GM21529 (cell line): Measurements from ENCODE around the gene ACTN3.
"Not testable (repeated sequence)": the region's sequence is repeated elsewhere in the genome, so short reads cannot be mapped to it uniquely, and the experiment has no call there.

Experiments used
- ATAC-seq: cut with Tn5 transposase; IDR thresholded peaks from one replicate; pipeline ENCODE4 v1.9.1; 2021; ENCODE audit not compliant: unreplicated experiment

The ACTN3 gene

DNA sequence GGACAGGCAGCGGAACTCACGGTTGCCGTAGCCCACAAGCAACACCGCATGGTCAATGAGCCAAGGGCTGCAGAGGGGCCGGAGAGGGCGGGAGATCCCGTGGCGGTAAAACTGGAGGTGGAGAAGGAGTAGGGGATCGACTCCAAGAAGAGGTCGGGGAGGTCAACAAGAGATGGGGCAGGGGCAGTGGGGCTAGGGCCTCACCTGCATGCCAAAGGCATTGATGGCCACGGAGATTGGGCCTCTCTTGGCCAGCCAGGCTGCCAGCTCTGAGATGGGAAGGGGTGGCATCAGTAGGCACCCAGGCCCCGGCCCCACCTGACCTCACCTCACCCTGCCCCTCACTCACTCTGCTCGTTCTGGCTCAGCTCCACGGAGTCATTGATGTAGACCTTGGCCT lies 17.8 kb downstream of the ACTN3 start:
- no peak for ATAC-seq

GRCh38 chr11:66564984-66565383 lies 18.3 kb downstream of the ACTN3 start:
- no peak for ATAC-seq

DNA sequence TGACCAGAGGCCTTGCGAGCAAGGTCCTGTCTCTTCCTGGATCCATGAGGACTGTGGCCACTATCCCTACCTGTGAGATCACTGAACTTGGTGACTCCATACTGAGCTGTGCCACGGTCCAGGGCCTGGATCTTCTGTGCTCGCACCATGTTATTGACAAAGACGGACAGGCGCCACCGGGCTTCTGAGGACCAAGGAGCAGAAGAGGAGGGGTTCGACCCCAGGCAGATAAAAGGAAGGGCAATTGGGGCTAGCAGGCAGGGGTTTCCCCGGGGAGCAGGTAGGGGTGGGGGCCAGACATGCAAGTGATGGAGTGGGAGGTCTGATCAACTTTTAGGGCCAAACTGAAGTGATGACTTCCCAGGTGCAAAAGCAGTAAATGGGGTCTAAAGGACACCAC lies 19.5 kb downstream of the ACTN3 start:
- no peak for ATAC-seq

DNA sequence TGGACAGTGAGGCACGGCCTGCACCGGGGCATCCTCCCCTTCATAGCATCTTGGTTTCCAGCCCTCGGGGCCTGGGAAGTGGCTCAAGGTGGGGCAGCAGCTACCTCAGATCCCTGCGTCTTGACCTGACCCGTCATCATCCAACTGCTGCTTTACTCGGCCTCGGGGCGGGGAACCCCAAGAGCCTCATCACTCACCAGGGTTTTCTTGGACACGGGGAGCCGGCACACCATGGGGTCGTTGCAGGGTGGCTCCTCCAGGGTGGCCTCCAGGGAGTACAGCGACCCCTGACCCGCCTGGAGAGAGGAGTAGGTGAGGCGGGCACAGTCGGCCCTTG lies 21.1 kb downstream of the ACTN3 start:
- ATAC-seq: no peak

- ATAC-seq: no peak
Observed at GRCh38 chr11:66568124-66568916, 21.6 kb downstream of the ACTN3 start, which contains the start of gene CTSF. CTSF (minus strand) TSS chr11:66568606; CDS start chr11:66568486, 120 bp downstream.

DNA sequence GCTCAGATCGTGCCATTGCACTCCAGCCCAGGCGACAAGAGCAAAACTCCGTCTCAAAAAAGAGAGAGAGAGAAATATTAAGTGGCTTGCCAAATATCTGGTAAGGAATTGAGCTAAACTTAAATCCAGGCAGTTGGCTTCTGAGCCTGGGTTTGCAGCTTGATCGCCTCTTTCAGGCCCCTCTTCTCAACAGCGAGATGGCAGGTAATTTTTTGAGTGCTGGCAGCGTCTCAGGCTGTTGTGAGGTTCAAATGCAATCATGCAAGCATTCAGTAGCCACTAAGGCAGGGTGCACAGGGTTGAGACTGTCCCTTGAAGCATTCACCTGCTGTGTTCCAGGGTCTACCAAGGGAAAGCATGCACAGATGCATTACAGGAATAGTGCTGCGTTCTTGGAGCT lies 22.4 kb downstream of the ACTN3 start:
- ATAC-seq: no peak

DNA sequence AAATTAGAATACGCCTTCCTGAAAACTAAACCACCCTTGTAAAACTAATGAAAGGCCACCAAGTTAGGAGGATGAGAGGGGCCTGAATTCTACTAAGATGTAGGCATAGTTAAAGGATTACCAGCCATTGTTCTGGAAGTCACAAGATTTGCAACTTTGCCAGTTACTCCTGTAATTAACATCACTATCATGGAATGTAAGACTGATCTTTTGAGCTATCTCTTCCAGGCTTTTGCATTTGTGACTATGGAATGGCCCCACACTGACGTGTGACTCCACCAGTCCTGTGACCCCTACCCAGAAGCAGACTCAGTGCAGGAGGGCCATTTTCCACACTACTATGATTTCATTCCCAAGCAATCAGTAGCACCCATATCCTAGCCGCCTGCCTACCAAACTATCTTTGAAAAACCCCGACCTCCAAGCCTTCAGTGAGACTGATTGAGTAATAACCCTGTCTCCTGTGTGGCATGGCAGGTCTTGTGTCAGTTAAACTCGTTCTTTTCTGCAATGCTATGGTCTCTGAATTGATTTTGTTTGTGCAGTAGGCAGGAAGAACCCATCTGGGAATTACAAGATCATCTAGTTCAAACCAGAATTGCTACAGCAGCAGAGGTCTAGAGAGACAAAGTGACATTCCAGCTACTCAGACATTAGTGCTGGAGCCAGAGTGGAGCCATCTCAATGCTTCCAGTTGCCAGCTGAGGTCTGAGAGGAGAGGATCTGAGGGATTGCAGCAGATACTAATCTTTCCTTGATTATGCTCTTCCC lies 23.6 kb downstream of the ACTN3 start:
- ATAC-seq: no peak

GRCh38 chr11:66570850-66571180 lies 24.1 kb downstream of the ACTN3 start:
- ATAC-seq: no peak

DNA sequence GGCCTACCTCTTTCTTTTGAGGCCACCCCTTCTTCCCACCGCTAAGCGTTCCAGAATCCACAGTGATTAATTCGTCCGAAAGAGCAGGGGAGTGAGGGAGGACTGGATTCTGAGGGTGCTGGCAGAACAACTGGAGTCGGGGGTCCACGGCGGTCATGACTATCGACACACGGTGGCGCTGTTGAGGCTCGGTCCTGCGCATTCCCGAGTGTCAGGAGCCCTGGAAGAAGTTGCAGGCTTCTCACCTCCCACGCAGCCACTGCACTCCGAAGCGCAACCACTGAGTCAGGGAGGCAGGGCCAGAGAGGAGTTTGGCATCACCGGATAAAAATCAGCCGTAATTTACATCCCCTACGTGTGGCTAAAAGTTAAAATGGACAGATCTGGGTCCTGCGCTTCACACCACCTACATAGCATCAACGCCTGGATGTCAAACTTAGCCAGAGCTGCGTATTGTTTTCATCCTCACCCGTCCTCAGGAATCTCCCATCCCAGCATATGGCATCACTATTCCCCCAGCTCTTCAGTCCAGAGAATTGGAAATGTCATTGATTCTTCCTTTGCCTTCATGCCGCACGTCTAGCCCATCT lies 32.4 kb downstream of the ACTN3 start:
- ATAC-seq: no peak

DNA sequence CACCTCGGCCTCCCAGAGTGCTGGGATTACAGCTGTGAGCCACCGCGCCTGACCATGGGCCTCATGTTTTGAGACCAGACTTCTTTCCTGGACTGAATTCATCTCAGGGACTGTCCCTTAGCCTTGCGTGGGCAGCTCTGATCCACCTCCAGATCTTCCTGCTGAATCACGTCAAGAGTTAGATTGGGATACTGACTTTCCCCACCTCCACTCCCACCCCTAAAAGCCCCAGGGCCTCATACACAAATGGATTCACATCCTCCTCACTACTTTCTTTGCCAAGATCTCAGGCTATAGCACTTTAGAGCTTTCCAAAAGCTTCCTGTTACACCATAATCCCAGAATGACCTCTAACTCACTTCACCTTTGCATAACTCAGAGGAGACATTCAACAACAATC lies 34.1 kb downstream of the ACTN3 start:
- ATAC-seq: no peak

DNA sequence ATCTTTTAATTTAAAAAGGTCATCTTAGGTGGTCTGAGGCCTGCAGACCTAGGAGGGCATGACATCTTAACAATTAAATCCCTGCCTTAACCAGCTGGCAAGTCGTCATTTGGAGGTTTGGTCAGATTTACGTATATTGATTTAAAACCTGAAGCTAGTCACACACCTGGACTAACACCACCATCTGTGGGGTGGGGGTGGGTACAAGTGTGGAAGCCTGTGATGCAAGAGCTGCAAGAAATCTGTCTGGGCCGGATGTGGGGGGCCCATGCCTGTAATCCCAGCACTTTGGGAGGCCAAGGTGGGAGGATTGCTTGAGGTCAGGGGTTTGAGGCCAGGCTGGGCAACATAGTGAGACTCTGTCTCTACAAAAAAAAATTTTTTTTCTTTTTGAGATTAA lies 34.6 kb downstream of the ACTN3 start:
- ATAC-seq: no peak

DNA sequence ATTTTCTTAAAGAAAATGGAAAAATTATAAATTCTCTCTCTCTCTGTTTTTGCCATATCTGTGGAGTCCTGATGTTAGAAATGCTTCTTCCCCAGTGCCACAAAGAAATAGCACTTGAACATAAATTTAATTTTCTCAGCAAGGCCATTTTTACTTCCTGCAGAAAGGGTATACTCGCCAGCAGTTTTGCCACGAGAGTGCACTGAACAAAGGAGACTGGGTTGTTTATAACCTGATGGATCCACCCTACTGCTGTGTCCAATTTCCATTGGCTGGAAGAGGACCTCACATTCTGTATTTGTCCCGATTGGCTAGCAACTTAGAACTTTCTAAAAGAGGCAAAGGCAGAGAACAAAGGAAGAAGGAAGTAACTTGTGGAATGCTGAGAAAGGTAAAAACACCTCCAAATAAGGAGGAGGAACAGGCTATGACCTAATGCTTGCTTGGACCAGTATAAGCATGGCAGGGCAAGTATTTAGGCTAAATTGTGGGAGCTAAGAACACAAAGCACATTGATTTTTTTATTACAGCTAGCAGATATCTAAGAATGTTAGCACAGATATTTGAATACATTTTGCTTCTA lies 36.0 kb downstream of the ACTN3 start:
- ATAC-seq: not testable (repeated sequence)

DNA sequence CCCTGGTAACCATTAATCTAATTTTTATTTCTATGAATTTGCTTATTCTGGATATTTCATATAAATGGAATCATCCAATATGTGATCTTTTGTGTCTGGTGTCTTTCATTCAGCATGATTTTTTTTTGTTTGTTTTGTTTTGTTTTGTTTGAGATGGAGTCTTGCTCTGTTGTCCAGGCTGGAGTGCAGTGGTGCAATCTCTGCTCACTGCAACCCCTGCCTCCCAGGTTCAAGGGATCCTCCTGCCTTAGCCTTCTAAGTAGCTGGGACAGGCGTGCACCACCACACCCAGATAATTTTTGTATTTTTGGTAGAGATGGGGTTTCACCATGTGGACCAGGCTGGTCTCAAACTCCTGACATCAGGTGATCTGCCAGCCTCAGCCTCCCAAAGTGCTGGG lies 38.7 kb downstream of the ACTN3 start:
- not testable (repeated sequence) for ATAC-seq

DNA sequence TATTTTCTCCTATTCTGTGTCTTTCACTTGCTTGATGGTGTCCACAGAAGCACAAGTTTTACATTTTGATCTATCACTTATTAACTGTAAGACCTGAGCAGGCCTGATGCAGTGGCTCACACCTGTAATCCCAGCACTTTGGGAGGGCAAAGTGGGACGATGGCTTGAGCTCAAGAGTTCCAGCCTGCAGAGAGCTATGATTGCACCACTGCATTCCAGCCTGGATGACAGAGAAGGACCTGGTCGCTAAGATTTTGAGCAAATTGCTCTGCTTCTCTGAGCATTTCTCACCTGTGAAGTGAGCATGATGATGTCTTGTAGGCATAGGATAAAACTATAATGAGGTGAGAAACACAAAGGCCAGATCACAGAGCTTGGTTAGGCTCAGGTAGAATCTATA lies 39.4 kb downstream of the ACTN3 start:
- no peak for ATAC-seq

DNA sequence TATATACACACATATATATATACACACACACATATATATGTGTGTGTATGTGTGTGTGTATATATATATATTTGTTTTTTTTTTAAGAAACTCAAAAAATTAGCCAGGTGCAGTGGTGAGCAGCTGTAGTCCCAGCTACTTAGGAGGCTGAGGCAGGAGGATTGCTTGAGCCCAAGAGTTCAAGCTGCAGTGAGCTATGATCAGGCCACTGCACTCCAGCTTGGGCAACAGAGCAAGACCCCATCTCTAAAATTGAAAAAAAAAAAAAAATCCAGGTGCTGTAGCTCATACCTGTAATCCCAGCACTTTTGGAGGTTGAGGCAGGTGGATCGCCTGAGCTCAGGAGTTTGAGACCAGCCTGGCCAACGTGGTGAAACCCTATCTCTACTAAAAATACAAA lies 42.6 kb downstream of the ACTN3 start:
- ATAC-seq: not testable (repeated sequence)

DNA sequence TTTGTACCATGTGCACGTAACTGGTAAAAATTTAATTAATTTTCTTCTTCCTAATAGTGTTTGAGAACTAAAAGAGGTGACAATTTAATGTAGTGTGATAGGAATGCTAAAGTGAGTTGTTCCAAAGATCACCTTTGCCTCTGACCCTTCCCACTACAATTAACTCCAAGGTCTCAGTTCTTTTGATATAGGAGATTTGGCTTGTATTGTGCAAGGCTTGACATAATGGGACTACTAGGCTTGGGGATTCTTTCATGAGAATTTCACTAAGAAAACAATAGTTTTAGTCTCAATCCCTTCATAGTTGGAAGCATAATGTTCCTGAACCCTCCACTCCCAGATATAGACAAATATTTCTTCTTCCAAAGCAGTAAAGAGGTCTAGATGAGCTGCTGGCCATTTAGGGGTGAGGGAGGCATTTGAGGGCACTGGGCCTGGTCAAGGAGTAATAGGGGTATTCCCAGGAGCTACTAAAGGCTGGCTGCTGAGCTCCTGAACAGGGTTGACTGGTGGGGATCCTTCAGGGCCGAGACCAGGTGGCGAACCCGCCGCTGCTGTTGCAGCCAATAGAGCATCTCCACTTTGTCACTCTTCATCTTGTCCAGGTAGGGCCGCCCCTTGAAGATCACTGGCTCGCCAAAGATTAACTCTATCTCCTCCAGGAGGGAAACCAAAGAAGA lies 43.4 kb downstream of the ACTN3 start:
- ATAC-seq: no peak

DNA sequence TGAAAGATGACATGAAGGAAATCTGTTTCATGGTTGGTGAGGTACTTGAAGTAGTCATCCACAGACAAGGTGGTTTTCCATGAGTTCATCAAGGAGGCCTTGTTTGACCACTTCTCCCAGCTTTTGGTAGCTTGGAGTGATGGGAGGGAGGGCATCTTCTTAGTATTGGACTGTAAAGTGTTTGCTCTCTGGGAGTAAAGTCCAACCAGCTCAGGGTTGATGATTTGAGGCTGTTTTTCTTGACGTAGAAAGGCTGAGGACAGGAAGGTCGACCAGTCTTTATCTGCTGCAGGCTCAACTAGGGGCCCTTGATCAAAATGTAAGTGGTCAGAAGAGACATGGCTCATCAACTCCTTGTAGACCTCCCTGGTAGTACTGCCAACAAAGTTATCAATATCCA lies 44.5 kb downstream of the ACTN3 start:
- ATAC-seq: no peak

DNA sequence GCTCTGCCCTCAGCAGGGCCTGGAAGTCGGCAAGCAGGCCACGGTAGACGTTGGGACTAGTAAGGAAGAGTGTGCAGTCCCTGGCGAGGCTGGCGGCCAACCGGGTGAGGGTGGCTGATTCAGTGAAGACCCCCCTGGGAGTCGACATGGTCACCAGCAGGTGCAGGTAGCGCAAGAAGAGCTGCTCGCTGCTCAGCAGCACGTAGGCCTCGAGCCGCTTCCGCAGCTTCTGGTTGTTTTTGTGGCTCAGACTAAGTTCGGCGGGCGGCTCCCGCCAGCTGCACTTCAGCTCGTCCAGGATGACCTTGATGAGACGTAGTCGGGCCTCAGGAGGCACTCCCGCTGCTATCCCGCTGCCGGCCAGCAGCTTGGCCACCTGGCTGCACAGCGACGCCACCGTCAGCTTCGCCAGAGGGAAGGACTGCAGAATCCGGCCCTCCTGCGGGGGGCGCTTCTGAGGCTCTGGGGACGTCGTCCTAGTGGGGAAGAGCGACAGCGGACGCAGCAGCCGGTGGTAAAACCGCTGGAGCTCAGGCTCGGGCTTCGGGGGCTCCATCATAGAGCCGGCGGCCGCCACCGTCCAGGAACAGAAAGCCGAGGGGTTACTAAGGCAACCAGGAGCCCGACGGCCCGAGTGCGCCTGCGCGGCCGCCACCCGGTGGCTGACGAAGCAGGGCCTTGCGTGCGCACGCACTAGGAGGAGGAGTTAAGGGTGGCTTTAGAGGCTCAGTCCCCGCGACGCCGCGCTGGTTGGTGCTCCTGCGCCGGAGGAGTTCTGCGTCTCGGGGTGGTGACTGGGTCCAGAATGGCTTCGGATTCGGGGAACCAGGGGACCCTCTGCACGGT lies 46.0 kb downstream of the ACTN3 start, which contains the start of the genes CCDC87 and CCS:
TSS of gene CCDC87 (minus strand) at position 607 of the 846 bp plus-strand sequence. CDS start at position 559, 48 bp downstream.
TSS of gene CCS (plus strand) at position 729 of the 846 bp plus-strand sequence. CDS start at position 806, 77 bp downstream.
- ATAC-seq: peak; percentile 92

- no peak for ATAC-seq
Observed at GRCh38 chr11:66593303-66593635, 46.6 kb downstream of the ACTN3 start.

DNA sequence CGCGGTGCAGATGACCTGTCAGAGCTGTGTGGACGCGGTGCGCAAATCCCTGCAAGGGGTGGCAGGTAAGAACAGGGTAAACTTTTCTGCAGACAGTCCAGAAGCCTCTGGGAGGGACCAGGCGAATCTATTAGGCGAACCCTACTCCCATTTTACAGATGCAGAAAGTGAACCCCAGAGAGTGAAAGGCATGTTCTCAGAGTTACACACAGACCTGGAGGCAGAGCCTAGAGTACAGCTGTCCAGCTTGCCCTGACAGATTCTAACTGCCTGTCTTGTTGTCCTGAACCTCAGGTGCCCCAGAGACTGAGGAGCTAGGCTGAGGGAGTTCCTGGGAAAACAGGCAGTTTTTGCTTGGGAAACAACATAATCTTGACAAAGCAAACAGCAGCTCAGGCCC lies 46.9 kb downstream of the ACTN3 start:
- no peak for ATAC-seq
